HL-60 (cell line): Measurements from ENCODE around the gene CLINT1.

Experiments
- CTCF ChIP-seq: IDR thresholded peaks from one replicate; pipeline ENCODE4 v1.5.1; 2011; ENCODE audit warnings: low read length, control low read depth, inconsistent platforms; ENCODE audit not compliant: insufficient read depth
- POLR2AphosphoS5 ChIP-seq: IDR thresholded peaks from 2 replicates; pipeline ENCODE4 v1.6.1; 2012; ENCODE audit warnings: low read depth
- SPI1 ChIP-seq: IDR thresholded peaks from 2 replicates; pipeline ENCODE4 v1.6.1; 2012; ENCODE audit warnings: low read depth, mild to moderate bottlenecking, borderline replicate concordance

- TF ChIP-seq CTCF (no peak), POLR2AphosphoS5 (no peak), SPI1 (no peak)
Measured at GRCh38 chr5:157745041-157745456, 113.9 kb downstream of the CLINT1 start.
